ENCODE data around the gene RAN.
"Not testable (repeated sequence)": the region's sequence is repeated elsewhere in the genome, so short reads cannot be mapped to it uniquely, and the experiment has no call there.

Gene RAN

GRCh38 chr12:130838284-130838950, 33.4 kb upstream of the RAN start:
- TF ChIP-seq CTCF (IDR thresholded peaks at IDR 0.05; ENCODE audit: extremely low read depth, insufficient read depth, missing control alignments), result no peak
- peak; percentile 52 for DNase-seq (ENCODE audit: low spot score)
- in situ Hi-C loops (cut with MboI; ENCODE audit: low pct_unique_long_range_greater_than_20kb, low sequenced_read_pairs, unreplicated experiment), result no loop called here

GRCh38 chr12:130838951-130839769, 32.7 kb upstream of the RAN start, which contains the start of gene STX2:
Gene STX2, minus strand, starts transcription at chr12:130839250. Its CDS starts 151 bp downstream, at chr12:130839099.
- DNase-seq (ENCODE audit: low spot score), result peak; percentile 97
- no peak for TF ChIP-seq CTCF (IDR thresholded peaks at IDR 0.05; ENCODE audit: extremely low read depth, insufficient read depth, missing control alignments)
- in situ Hi-C loops (cut with MboI; ENCODE audit: low pct_unique_long_range_greater_than_20kb, low sequenced_read_pairs, unreplicated experiment), result no loop called here

- DNase-seq (ENCODE audit: low spot score), result no peak
- no peak for TF ChIP-seq CTCF (IDR thresholded peaks at IDR 0.05; ENCODE audit: extremely low read depth, insufficient read depth, missing control alignments)
- in situ Hi-C loops (cut with MboI; ENCODE audit: low pct_unique_long_range_greater_than_20kb, low sequenced_read_pairs, unreplicated experiment), result no loop called here
Observed at GRCh38 chr12:130839770-130840404, 32.0 kb upstream of the RAN start.

- DNase-seq (ENCODE audit: low spot score), result no peak
- in situ Hi-C loops (cut with MboI; ENCODE audit: low pct_unique_long_range_greater_than_20kb, low sequenced_read_pairs, unreplicated experiment), result no loop called here
- TF ChIP-seq CTCF (IDR thresholded peaks at IDR 0.05; ENCODE audit: extremely low read depth, insufficient read depth, missing control alignments), result no peak
Observed at GRCh38 chr12:130846369-130846768, 25.5 kb upstream of the RAN start.

GRCh38 chr12:130847112-130847511, 24.8 kb upstream of the RAN start:
- no peak for TF ChIP-seq CTCF (IDR thresholded peaks at IDR 0.05; ENCODE audit: extremely low read depth, insufficient read depth, missing control alignments)
- no peak for DNase-seq (ENCODE audit: low spot score)
- in situ Hi-C loops (cut with MboI; ENCODE audit: low pct_unique_long_range_greater_than_20kb, low sequenced_read_pairs, unreplicated experiment), result no loop called here

- in situ Hi-C loops (cut with MboI; ENCODE audit: low pct_unique_long_range_greater_than_20kb, low sequenced_read_pairs, unreplicated experiment); DNase-seq (ENCODE audit: low spot score): not testable (repeated sequence)
Observed at GRCh38 chr12:130848105-130848504, 23.8 kb upstream of the RAN start.

- in situ Hi-C loops (cut with MboI; ENCODE audit: low pct_unique_long_range_greater_than_20kb, low sequenced_read_pairs, unreplicated experiment); DNase-seq (ENCODE audit: low spot score): not testable (repeated sequence)
Observed at GRCh38 chr12:130848785-130849305, 23.0 kb upstream of the RAN start.
